Measurements from ENCODE around the gene RYR3.

Gene RYR3

DNA sequence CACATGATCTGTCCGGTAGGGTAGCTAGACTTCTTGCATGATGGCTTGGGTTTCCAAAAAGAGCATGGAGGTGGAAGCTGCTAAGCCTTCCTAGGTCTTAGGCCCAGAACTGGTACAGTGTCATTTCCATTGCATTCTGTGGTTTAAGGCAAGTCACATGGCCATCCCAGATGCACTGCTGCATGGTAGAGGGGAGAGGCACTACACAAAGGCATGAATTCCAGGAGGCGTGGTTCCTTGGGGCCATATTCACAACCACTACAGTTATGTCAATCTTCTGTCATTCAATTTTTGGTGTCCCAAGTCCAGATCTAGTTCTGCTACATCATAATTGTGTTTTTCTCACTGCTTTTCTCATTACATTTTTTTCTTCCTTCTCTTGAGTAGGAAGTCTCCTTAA, 535.4 kb downstream of the RYR3 start:
- no peak for DNase-seq

GRCh38 chr15:33846862-33847261, 536.1 kb downstream of the RYR3 start:
- DNase-seq, result peak; percentile 15

- DNase-seq, result no peak
Observed at GRCh38 chr15:33848011-33848410, 537.2 kb downstream of the RYR3 start.

DNA sequence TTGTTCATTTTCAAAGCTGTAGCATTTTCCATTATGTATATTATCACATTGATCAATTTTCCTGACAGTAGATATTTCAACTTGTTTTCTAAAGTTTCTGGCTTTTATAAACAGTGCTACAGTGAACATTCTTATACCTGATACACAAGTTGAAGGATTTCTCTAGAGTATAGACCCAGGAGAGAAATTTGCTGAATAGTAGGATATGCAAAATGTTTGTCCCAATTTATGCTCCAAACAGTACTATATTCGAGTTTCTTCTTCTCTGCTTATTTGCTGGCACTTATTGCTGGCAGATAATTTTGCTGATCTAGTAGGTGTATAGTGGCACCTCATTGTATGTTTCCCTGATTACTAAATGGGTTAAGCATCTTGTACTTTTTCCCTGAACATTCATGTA, 540.3 kb downstream of the RYR3 start:
- DNase-seq, result no peak

DNA sequence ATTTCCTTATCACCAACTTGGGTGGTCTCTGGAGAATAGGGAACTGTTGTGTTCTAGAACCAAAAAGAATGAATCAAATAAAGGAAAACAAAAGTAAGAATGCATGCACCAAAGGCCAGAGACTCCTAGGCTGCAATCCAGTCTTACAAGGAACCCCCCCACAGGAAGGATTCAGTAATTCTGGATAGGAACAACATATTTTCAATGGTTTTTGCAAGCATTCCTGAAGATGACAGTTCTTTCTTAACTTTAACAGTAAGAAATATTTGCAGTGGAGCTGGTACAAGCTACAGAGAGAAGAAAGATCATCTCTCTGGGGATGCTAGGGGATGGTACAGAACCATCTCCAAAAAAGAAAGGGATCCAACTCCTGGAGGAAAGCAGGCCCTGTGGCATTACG, 541.3 kb downstream of the RYR3 start:
- DNase-seq, result peak; percentile 76

- DNase-seq, result peak; percentile 93
Observed at GRCh38 chr15:33852570-33852969, 541.8 kb downstream of the RYR3 start.

DNA sequence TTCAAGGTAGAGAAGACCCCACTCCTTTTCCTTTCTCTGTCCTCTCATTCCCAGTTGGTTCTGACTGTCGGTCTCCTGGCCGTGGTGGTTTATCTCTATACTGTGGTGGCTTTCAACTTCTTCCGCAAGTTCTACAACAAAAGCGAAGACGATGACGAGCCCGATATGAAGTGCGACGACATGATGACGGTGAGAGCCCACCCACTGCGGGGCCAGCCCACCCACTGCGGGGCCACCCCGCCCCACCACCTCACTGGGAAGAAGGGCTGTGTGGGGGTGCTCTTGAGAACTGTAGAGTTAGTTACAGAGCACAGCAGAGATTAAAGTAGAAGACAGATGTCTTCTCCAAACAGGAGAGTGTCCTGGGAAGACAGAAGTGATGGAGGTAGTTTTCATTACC, 547.0 kb downstream of the RYR3 start:
- no peak for DNase-seq

GRCh38 chr15:33858836-33859235, 548.1 kb downstream of the RYR3 start:
- no peak for DNase-seq

GRCh38 chr15:33859992-33860545, 549.3 kb downstream of the RYR3 start:
- no peak for DNase-seq

- DNase-seq, result peak; percentile 92
Observed at GRCh38 chr15:33860754-33861153, 550.0 kb downstream of the RYR3 start.

- DNase-seq, result no peak
Observed at GRCh38 chr15:33864360-33865075, 553.8 kb downstream of the RYR3 start.

- peak; percentile 73 for DNase-seq
Observed at GRCh38 chr15:33865416-33865815, 554.6 kb downstream of the RYR3 start.

- no peak for DNase-seq
Observed at GRCh38 chr15:33866101-33866737, 555.5 kb downstream of the RYR3 start.

- DNase-seq, result no peak
Observed at GRCh38 chr15:33871980-33872379, 561.2 kb downstream of the RYR3 start.

DNA sequence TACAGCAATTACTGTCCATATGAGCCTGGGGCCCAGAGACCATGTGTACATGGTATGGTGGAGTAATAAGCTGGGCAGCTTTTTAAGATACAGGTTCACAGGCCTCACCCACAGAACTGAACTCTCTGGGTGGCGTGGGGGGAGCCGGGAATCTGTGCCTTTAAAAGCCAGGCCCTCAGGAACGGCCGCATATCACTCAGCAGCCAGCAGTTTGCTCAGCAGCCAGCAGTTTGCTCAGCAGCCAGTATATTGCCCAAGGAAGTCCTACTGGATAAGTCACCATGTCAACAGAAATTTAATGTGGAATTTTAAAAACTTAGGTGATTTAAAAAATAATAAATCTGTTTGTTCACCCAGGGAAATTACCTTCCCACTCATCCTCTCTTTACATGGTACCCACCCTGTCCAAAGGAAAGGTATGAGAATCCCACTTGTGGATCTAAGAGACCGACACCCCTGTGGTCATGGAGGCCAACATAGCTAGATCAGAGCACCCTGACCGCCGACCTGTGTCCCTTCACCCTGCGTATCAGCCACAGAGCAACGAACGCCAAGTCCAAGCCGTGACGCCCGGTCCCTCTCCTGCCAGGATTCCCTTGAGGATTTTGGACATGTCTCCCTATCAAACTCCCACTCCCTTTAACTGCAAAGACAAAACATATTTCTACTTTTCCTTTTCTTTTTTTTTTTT, 561.8 kb downstream of the RYR3 start:
- DNase-seq, result no peak

- DNase-seq, result no peak
Observed at GRCh38 chr15:33874156-33874555, 563.4 kb downstream of the RYR3 start.

GRCh38 chr15:33882921-33883320, 572.2 kb downstream of the RYR3 start:
- DNase-seq, result no peak

DNA sequence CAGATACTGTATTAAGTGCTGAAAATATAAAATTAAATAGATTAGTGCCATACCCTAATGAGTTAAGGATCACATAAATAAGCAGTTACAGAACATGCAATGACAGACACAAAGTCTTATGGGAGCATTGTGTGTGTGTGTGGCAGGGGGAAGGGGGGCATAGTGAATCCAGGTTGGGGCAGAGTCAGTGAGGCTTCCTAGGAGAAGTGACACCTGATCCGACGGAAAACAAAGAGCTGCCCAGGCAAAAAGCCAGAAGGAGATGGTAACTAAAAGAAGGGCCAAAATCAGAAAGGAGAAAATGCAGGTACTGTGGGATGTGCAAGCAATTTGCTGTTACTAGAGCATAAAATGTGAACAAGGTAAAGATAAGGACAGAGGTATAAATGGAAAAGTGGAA, 577.4 kb downstream of the RYR3 start:
- no peak for DNase-seq

GRCh38 chr15:33894193-33894592, 583.4 kb downstream of the RYR3 start:
- DNase-seq, result no peak

GRCh38 chr15:33902043-33902442, 591.3 kb downstream of the RYR3 start:
- no peak for DNase-seq

GRCh38 chr15:33903661-33904060, 592.9 kb downstream of the RYR3 start:
- DNase-seq, result no peak

DNA sequence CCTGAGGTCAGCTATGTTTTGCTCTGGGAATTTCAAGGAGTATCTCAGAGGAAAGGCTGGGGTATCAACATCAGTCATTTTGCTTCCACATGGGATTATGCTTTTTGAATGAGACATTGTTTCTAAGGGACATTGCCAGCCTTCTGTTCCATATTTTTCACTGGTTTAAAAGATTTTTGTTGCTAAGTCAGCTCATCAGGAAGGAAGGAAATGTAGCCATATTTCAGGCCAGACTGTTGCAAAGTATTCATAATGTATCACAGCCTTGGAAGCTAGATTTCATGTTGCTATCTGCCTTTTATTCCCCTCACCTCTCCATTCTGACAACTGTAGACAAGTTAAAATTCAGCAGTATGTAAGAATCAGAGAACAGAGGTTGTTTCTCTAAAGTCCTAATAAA, 596.6 kb downstream of the RYR3 start:
- no peak for DNase-seq

GRCh38 chr15:33908406-33908805, 597.6 kb downstream of the RYR3 start:
- DNase-seq, result peak; percentile 67

DNA sequence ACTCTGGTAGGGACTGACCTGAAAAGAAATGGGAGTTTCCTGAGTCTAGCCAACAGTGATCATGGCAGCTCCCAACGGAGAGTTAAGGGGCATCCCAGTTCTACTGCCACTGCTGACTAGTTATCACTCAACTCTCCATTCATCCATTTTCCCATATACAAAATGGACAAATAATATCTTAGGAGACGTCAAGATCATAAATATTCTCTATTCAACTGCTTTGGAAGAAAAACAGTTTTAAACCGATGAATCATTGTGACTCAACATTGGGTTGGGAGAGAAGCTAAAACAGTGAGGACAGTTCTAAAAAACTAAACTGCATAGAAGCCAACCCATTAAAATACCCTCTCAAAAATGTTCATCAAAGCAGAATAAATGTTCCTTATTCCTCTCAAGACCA, 600.0 kb downstream of the RYR3 start:
- DNase-seq, result peak; percentile 83

Measured in fibroblast of skin of back (primary cell).